DMS153 treated with DMSO at 0.1 percent for 48 hours (cell line): ENCODE measurements around the gene CMTR2.
"Not testable (repeated sequence)": the region's sequence is repeated elsewhere in the genome, so short reads cannot be mapped to it uniquely, and the experiment has no call there.

Source experiments
- DNase-seq: peaks from one replicate; lab custom pipeline; 2025; ENCODE audit not compliant: unreplicated experiment; lab: John Stamatoyannopoulos, UW

Gene CMTR2, protein sequence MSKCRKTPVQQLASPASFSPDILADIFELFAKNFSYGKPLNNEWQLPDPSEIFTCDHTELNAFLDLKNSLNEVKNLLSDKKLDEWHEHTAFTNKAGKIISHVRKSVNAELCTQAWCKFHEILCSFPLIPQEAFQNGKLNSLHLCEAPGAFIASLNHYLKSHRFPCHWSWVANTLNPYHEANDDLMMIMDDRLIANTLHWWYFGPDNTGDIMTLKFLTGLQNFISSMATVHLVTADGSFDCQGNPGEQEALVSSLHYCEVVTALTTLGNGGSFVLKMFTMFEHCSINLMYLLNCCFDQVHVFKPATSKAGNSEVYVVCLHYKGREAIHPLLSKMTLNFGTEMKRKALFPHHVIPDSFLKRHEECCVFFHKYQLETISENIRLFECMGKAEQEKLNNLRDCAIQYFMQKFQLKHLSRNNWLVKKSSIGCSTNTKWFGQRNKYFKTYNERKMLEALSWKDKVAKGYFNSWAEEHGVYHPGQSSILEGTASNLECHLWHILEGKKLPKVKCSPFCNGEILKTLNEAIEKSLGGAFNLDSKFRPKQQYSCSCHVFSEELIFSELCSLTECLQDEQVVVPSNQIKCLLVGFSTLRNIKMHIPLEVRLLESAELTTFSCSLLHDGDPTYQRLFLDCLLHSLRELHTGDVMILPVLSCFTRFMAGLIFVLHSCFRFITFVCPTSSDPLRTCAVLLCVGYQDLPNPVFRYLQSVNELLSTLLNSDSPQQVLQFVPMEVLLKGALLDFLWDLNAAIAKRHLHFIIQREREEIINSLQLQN

DNA sequence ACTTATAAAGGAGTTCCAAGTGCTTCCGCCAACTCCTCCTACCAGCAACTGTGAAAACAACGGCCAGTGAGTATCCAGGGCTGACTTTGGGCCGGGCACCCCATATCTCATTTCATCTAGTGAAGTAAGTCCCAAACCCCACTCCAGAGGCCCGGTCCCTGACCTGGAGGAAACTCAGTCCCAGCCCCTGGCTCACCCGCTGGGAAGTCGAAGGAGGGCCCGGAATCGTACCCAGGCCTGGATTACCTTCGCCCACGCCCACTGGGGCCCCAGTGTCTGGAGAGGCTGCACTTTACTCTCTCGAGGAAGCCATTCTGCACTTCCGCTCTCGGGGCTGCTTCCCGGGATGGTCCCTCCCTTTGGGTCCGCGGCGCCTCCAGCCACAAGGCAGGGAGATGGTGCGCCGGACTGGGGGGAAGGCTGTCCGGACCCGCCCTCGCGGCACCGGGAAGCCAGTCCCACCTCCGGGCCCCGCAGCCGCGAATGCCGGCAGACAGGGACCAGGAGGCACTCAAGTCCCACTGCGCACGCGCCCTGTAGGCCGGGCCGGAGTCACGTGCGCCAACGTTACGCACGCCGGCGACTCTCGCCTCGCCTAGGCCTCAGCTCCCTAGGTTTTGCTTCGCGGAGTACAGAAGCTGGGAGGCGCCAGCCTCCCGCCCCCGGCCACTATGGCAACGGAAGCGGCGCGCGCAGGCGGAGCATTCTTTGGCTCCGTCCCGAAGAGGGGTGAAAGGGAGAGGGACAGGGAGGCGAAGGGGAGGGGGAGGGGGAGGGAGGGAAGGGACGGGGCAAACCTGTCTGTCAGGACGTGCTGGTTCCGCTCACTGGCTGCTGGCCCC lies at the start of gene CMTR2:
CMTR2 (minus strand) TSS at position 513 of the 842 bp plus-strand sequence. CDS start 3,482 bp downstream, outside the sequence.
- peak; percentile 94 for DNase-seq

GRCh38 chr16:71338632-71339031 lies 49.4 kb upstream of the CMTR2 start:
- no peak for DNase-seq

GRCh38 chr16:71338193-71338592 lies 49.0 kb upstream of the CMTR2 start:
- no peak for DNase-seq

DNA sequence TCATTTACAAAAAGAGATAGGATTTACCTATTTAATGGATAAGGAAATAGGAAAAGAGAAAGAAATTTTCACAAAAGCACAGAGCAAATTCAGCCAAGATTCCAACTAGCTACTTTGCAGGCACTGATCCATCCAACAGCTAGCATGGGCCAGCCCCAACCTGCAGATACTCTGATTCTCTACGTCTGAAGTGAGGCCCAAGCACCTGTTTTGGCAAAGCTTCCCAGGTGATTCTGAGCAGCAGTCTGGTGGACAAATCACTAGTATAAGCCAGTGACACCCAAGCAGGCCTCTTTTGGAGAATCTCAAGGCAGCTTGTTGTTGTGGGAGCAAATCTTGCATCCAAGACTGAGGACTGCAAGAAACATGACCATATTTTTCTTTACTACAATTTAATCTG lies 48.4 kb upstream of the CMTR2 start:
- no peak for DNase-seq

- DNase-seq = no peak
Observed at GRCh38 chr16:71328151-71328550, 38.9 kb upstream of the CMTR2 start.

- DNase-seq = no peak
Observed at GRCh38 chr16:71327720-71328119, 38.5 kb upstream of the CMTR2 start.

DNA sequence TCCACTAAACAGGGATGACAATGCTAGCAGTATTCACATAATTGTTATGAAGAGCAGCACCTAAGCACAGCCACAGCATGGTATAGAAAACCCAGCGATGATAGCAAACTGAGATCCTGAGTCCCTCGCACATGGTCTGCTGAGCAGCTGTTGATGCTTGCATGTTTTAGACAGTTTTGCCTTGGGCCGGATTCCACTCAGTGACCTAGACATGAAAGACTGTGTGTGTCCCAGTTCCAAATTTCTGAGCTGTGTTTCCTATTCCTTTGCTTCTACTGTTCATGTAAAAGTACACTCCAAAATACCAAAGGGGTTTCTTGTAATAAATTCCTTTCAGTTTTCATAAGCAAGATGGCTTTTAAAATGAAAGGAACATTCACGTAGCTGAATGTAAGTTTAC lies 30.8 kb upstream of the CMTR2 start:
- no peak for DNase-seq

GRCh38 chr16:71315269-71315668 lies 26.1 kb upstream of the CMTR2 start:
- no peak for DNase-seq

GRCh38 chr16:71313591-71313990 lies 24.4 kb upstream of the CMTR2 start:
- DNase-seq = not testable (repeated sequence)

- DNase-seq = peak; percentile 17
Observed at GRCh38 chr16:71311553-71312158, 22.5 kb upstream of the CMTR2 start.

- DNase-seq = no peak
Observed at GRCh38 chr16:71303938-71304337, 14.7 kb upstream of the CMTR2 start.

GRCh38 chr16:71297341-71297634 lies 8.1 kb upstream of the CMTR2 start:
- no peak for DNase-seq

- no peak for DNase-seq
Observed at GRCh38 chr16:71296584-71297340, 7.6 kb upstream of the CMTR2 start.

DNA sequence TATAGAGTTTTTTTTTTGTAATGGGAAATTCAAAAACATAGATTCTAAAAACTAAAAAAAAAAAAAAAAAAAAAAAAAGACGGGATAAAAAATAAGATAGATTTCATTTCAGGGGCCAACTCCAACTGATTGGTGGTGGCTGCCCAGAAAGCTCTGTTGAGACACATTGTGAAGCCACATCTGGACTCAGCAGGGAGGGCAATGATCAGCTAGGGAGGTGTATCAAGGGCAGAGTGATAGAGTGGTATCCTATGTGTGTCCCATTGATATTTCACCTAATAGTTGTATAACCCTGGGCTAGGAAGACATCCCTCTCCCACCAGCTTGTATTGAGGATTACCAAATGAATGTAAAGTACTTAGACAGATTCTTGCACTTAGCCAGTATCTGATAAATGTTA lies 6.7 kb upstream of the CMTR2 start:
- DNase-seq = no peak

GRCh38 chr16:71293919-71294318 lies 4.7 kb upstream of the CMTR2 start:
- no peak for DNase-seq

DNA sequence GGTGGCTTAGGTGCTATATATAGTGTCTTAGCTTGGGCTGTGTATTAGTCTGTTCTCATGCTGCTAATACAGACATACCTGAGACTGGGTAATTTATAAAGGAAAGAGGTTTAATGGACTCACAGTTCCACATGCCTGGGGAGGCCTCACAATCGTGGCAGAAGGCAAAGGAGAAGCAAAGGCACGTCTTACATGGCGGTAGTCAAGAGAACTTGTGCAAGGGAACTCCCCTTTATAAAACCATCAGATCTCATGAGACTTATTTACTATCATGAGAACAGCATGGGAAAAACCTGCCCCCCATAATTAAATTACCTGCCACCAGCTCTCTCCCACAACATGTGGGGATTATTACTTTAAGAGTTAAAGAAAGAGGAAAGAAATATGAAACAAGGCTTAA lies 2.9 kb upstream of the CMTR2 start:
- not testable (repeated sequence) for DNase-seq

- DNase-seq = no peak
Observed at GRCh38 chr16:71289732-71290062, 495 bp upstream of the CMTR2 start.

DNA sequence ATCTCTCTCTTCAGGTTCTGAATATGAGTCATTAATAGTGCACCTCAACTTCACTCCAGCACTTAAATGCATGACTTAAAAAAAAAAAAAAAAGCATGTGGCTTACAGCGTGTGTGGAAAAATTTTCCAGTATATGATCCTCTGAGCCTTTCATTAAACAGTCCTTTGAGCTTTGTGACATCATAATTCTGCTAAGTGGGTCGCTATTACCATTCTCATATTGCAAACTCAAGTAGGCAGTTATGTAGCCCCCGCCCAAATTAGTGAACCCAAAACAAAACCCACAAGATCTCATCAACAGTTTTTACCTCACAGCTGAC lies 672 bp downstream of the CMTR2 start:
- no peak for DNase-seq

GRCh38 chr16:71287911-71288310 lies 1.3 kb downstream of the CMTR2 start:
- no peak for DNase-seq

GRCh38 chr16:71287454-71287853 lies 1.7 kb downstream of the CMTR2 start:
- DNase-seq = no peak

- DNase-seq = no peak
Observed at GRCh38 chr16:71283612-71284011, 5.6 kb downstream of the CMTR2 start.
